GM18519 (cell line): ENCODE measurements around the gene RTF1.

Experiments
- ATAC-seq: cut with Tn5 transposase; IDR thresholded peaks from one replicate; pipeline ENCODE4 v1.9.1; 2021; ENCODE audit warnings: mild to moderate bottlenecking, moderate library complexity; ENCODE audit not compliant: unreplicated experiment, low FRiP score

RTF1 gene

GRCh38 chr15:41502795-41503668, 86.1 kb downstream of the RTF1 start:
- ATAC-seq: no peak

GRCh38 chr15:41503669-41504010, 86.7 kb downstream of the RTF1 start:
- ATAC-seq: no peak

GRCh38 chr15:41504751-41505492, 88.0 kb downstream of the RTF1 start:
- no peak for ATAC-seq

GRCh38 chr15:41505776-41506175, 88.9 kb downstream of the RTF1 start:
- no peak for ATAC-seq

GRCh38 chr15:41506796-41507341, 90.0 kb downstream of the RTF1 start:
- no peak for ATAC-seq

GRCh38 chr15:41507820-41508290, 91.0 kb downstream of the RTF1 start:
- no peak for ATAC-seq

GRCh38 chr15:41510728-41511127, 93.8 kb downstream of the RTF1 start:
- no peak for ATAC-seq

GRCh38 chr15:41511331-41511898, 94.5 kb downstream of the RTF1 start:
- ATAC-seq: no peak

- ATAC-seq: no peak
Measured at GRCh38 chr15:41511899-41512369, 95.0 kb downstream of the RTF1 start.

- ATAC-seq: no peak
Measured at GRCh38 chr15:41512512-41512939, 95.6 kb downstream of the RTF1 start.

GRCh38 chr15:41512940-41513505, 96.1 kb downstream of the RTF1 start:
- ATAC-seq: no peak

- ATAC-seq: no peak
Measured at GRCh38 chr15:41513506-41514227, 96.8 kb downstream of the RTF1 start, which contains the start of gene LTK. Gene LTK, minus strand, starts transcription at chr15:41513827. Its CDS starts 118 bp downstream, at chr15:41513709.

- no peak for ATAC-seq
Measured at GRCh38 chr15:41517895-41518449, 101.1 kb downstream of the RTF1 start.

- no peak for ATAC-seq
Measured at GRCh38 chr15:41520636-41521035, 103.7 kb downstream of the RTF1 start.

- no peak for ATAC-seq
Measured at GRCh38 chr15:41521614-41522013, 104.7 kb downstream of the RTF1 start.

- no peak for ATAC-seq
Measured at GRCh38 chr15:41523097-41523496, 106.2 kb downstream of the RTF1 start.

- ATAC-seq: no peak
Measured at GRCh38 chr15:41530363-41530956, 113.6 kb downstream of the RTF1 start.
